CD4-positive, alpha-beta T cell treated with Interleukin-10 for 1 hour (primary cell): Measurements from ENCODE around the gene ARPIN.
"Not testable (repeated sequence)": the region's sequence is repeated elsewhere in the genome, so short reads cannot be mapped to it uniquely, and the experiment has no call there.

Experiments
- DNase-seq: peaks from one replicate; pipeline ENCODE4 v3.0.0-alpha.2; 2020

ARPIN gene

DNA sequence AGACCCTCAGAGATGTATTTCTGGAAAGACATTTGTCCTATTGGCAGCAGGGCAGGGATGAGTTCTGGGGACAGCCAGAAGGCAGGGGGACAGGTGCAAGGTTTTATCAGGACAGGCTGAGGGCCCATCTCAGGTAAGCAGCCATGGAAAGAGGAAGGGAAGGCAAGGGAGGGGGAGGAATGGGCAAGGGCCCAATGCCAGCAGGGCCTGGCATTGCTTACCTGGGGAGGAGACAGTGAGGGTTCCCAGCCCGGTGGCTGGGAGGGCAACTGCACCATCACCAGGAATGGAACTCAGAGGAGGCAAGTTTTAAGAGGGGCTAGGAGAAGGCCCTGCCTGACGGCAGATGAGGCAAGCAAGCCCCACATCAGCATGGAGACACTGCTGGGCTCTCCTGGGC is 3.1 kb downstream of the ARPIN start:
- no peak for DNase-seq

DNA sequence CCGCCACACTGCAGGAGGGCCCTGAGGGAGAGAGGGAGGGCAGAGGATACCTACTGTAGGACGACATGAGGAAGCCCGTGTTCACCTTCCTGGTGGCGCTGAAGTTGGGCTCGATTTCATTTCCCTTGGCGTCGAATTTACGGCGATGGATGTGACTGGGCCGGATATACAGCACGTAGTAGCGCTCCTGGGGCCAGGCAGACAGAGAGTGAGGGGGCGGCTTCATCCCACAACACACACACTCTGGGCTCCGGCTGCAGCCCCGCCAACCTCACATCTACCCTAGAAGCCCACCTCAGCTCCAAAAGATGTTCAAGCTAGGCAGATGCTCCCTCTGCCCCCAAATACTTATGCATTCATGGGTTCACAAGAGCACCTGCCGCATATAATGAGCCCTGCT is 4.5 kb downstream of the ARPIN start:
- DNase-seq, result no peak

DNA sequence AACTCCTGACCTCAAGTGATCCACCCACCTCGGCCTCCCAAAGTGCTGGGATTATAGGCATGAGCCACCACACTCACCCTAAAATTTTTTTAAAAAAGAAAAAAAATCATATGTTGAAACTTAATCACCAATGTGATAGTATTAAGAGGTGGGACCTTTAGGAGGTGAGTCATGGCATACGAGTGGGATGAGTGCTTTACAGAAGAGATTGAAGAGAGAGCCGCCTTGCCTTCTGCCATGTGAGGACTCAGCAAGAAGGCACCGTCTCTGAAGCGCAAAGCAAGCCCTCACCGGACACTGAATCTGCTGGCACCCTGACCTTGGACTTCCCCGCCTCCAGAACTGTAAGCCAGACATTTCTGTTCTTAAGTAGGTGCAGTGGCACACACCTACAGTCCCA is 5.5 kb downstream of the ARPIN start:
- no peak for DNase-seq

DNA sequence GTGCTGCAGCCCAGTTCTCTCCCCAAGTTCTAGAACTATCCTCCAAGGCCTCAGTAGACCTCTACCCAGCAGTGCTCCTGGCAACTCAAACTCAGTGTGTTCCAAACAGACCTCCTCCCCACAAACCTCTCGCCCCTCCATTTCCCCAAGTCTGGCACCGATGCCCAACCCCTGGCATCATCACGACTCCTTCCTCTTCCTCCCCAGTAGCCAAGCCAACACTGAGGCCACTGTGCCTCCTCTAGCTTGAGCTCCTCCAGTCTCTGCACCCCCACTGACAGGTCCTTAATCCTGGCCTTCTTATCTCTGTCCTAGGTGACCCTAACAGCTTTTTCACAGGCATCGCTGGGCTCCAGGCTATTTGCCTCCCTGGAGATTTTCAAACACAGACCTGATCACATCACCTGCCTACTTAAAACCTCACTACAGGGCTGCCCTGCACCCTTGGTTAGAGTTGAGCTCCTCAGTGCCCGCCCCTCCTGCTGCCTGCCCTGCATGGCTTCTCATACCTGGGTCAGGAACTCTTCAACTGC is 6.8 kb downstream of the ARPIN start:
- DNase-seq, result no peak

DNA sequence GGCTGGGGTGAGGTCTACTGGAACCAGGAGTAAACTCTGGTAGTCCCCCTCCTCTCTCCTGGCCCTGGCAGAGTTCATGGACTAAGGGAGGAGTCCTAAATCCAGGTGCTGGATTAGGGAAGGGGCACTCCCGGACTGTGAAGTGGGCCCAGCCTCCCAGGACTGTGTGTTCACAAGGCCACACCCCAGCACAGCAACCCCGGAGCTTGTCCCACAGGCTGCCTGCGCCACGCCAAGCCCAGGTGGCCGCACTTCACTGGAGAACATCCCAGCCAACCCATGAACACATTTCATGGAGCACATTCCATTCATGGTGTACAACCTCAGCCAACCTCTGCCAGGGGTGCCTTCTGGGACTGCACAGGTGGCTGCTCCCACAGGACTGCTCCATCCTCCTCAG is 8.2 kb downstream of the ARPIN start:
- DNase-seq, result no peak

DNA sequence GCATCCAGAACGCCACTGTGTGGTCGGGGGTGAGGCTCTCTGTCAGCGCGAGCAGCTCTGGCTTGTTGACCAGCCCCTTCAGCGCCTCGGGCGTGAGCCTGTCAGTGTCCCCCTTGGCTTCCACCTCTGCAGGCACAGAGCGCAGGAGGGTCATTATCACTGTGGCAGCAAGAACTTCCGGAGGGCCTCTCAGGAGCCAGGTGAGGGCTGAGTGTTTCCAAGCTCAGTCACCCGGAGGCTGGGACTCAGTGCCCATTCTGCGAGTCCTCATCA is 9.0 kb downstream of the ARPIN start:
- no peak for DNase-seq

DNA sequence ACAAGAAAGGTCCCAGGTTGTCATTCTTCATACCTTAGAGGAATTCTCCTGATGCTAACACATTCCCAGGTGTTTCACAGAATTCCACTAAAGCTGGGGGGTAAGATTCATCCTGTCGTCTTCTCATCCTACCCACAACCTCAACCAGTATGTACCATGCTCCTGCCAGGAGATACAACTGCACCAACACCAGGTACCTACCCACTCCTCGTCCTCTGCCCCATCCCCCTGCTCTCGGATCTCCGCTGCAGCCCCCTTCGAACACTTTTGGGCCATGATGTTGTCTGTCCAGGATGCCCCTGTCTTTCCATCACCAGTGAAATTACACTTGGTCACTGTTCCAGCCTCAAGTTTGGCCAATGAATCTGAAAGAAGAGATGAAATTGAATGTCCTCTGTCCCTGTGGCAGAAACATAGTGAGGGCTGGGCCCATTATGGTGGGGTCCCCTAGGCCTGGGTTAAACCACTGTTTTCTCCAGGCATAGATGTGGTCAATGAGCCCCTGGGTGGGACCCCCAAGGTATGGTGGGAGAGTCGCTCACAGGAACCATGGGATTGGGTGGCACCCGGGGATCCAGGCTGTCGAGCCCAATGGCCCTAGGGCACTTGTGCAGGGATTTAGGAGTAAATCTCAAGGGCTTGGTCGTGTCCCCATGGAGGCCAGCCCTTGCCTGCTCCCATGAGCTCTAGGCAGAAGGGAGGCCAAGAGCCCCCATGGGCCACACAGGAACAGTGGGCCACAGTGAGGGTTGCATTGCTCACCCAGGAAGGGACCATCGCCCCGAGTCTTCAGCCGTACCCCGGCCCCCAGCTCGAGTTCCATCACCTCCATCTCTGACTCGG is 9.5 kb downstream of the ARPIN start:
- no peak for DNase-seq

DNA sequence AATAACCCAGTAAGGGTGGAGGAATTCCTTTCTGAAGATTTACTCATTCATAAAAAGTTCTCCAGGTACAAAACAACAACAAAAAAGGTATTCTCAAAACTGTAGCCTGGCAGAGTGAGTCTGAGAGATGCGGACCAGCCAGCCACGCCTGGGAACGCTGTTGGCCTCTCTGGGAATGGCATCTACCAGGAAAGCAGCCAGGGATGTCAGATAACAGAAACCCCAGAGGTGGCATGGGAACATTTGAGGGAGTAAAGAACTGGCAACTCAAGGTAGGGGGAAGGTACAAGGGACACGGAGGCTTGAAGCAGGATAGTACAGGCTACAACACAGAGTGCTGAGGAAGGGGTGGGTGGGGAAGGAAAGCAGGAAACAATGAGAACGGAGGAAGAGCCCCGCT is 11.9 kb downstream of the ARPIN start:
- no peak for DNase-seq

DNA sequence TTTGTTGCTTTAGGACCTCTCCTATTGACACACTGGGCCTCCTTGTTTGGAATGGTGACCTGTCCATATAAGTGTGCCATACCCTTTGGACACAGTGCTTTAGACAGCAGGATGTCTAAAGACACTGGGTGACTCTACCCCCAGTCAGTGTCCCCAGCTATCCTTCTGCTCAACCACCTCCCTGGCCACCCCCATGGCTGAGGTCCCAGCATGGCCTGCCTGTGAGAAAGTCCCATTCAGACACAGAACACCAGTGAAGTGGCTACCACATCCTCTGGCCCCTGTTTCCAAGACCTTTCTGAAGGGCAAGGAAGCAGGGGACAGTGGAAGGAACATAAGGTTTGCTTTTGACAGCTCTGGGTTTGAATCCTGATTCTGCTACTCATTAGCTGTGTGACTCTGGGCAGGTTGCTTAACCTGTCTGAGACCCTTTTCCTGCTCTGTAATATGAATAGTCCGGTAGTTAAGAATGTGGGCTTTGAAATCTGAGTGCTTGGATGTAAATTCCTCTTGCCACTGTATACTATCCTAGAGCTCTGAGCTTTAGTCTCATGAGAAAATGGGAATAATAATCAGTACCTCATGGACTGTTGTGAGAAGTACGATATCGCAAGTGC is 12.7 kb downstream of the ARPIN start:
- DNase-seq, result no peak

DNA sequence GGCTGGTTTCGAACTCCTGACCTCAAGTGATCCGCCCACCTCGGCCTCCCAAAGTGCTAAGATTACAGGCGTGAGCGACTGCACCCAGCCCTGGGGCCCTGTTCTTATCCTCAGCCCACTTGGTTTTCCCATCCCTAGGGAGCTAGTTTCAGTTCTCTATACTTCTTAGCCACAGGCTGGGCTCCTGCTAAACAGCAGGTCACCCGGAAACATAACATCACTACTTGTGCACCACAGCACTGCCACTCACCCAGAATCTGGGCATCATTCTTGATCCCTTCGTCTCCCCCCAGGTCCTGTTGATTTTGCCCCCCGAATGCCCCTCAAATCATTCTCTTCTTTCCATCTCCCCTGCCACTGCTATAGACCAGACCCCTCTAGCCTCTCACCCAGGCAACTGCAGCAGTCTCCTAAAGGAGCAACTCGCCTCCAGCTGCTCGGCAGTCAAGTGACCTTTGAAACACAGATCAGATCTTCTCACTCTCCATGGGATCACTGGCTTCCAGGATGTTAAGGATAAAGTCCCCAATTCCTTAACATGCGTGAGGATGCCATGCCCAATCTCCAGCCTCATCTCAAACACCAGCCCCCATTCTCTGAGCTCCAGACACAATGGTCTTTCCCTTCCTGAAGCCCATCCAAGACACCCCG is 13.3 kb downstream of the ARPIN start:
- no peak for DNase-seq

DNA sequence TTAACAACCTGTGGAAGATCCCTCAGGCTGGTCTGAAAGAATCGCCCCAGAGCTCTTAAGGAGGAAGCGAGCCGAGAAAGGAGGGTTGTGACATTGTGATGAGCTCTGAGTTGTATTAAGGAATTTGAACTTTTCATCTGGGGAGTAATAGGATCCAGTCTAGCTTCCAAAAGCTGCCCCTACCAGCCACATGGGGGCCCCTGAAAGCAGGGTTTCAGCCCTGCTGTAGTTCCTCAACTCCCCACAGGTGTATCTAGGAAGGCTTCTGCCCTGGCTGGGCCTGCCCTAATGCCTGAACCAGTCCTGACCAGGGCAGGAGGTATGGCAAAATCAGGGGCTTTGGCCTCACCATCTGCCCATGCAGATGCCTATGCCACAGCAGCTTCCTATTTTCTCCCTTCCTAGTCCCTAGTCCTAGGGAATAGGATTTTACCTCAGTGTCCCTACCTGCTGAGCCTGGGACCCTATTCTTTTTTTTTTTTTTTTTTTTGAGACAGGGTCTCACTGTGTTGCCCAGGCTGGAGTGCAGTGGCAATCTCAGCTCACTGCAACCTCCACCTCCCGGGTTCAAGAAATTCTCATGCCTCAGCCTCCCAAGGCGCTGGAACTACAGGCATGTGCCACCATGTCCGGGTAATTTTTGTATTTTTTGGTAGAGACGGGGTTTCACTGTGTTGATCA is 14.0 kb downstream of the ARPIN start:
- DNase-seq, result peak; percentile 59

DNA sequence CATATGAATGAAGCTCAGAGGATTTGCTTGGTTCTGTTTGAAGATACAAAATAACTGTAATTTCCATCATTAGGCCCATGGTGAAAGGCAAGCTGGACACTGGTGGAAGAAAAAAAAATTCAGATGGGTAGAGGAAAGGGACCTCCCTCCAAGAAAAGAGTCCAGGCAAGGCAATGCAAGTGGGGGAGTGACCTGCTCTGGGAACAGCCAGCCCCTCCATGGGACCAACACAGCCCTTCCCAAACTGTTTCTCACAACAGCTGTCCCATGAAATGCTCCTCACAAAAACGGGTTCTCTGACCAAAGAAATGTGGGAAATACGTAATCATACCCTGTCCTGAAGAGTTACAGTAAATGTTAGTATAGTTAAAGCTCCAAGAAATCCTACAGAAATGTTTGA is 14.6 kb downstream of the ARPIN start:
- no peak for DNase-seq

DNA sequence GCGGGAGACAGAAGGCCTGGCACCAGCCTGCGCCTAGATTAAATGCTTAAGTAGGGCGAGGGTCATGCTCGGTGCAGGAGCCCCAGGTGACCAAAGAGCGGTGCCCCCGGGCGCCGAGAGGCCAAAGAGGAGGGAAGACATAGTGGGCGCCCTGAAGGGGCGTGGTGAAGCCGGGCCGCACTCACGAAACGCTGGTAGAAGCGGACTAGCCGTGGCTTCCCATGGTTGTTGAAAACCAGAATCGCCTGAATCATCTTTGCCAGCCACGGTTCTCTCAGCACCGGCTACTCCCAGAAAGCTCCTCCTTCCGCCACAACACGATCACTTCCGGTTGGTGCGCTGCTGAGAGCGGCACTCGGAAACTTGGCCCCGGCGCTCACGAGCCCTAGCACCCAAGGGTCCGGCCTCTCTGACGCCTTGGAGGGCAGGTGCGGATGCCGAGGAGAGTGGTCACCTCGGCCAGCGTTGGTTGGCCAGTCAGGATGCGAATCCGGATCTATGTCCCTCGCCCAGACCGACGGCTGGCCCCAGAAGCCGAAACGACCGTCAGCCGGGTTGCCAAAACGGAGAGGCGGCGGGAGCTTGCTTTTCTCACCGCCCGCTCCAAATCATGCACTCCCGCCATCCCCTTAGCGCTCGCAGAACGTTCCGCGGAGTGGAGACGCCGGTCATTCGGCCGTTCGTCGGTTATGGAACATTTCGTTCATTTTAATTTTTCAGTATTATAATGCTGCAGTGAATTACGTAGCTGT is 18.9 kb downstream of the ARPIN start, which contains the start of gene AP3S2:
AP3S2 (minus strand) TSS at position 299 of the 752 bp plus-strand sequence; CDS start at position 254, 45 bp downstream.
- DNase-seq, result peak; percentile 90

DNA sequence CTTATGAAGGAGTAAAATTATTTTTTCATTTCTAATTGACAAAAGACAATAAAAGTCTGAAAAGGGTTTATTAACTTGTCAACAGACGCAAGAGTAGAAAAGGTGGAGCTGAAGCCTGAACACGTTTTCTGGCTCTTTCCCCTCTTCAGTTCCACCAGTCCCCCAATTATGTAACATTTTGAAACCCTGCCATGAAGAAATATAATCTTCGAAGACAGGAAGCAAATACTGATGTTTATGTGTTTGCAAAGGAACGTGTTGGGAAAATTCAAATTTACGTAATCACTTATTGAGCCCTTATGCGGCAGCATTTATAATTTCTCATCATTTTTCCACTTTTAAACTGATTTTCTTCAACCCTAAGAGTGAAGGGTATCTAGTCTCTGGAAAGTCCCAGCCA is 19.7 kb downstream of the ARPIN start:
- no peak for DNase-seq

DNA sequence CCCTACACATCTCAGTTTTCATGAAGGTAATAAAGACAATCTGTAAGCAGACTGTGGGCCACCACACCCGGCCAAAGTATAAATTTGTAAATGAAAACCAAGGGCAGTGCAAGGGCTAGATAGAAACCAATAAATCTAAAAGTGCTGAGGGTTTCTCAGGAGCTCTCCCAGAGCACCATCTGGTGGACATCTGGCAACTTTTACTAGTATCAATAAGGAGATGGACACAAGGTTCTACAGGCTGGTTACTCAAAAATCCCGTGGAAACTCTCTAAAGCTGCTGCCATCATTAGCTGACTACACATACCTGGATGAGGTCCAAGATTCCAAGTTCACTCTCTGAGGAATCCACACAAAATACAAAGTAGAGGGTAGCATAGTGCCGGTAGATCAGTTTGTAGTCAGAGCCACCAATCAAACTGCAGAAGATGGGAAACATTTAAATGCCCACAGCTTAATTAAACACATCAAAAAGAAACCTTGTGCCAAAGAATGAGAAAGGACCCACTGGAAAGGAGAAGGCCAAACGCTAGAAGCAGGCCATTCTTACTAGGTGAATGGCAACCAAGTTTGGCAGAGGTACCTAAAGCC is 24.4 kb downstream of the ARPIN start:
- no peak for DNase-seq

DNA sequence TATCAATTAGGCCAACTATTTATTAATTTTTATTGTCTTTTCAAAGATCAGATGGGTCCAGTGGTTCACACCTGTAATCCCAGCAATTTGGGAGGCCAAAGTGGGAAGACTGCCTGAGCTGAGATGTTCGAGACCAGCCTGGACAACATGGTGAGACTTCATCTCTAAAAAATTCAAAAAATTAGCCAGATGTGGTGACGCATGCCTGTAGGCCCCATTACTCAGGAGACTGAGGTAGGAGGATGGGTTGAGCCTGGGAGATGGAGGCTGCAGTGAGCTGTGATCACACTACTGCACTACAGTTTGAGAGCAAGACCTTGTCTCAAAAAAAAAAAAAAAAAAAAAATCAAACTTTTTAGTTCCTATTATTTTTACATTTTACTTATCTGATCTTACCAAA is 27.1 kb downstream of the ARPIN start:
- no peak for DNase-seq

DNA sequence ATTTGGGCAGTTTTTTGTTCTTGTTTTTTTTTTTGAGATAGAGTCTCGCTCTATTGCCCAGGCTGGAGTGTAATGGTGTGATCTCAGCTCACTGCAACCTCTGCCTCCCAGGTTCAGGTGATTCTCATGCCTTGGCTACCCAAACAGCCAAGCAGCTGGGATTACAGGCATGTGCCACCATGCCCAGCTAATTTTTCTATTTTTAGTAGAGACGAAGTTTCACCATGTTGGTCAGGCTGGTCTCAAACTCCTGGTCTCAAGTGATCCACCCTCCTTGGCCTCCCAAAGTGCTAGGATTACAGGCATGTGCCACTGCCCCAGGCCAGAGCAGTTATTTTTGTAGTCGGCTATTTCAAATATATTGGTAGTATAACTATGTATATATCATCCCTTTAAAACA is 27.6 kb downstream of the ARPIN start:
- not testable (repeated sequence) for DNase-seq

DNA sequence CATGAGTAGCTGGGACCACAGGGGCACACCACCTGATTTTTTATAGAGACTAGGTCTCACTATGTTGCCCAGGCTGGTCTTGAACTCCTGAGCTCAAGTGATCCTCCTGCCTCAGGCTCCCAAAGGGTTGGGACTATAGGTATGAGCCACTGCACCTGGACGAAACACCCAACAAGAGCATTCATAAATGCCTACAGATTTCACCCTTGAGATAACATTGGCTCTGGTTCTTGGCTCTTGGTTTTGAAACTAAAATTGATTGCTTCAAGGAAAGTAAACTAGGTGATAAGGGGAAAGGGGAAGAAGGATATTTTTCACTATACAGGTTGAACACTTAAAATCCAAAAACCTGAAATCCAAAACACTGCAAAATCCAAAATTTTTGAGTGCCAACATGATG is 29.2 kb downstream of the ARPIN start:
- DNase-seq, result no peak

DNA sequence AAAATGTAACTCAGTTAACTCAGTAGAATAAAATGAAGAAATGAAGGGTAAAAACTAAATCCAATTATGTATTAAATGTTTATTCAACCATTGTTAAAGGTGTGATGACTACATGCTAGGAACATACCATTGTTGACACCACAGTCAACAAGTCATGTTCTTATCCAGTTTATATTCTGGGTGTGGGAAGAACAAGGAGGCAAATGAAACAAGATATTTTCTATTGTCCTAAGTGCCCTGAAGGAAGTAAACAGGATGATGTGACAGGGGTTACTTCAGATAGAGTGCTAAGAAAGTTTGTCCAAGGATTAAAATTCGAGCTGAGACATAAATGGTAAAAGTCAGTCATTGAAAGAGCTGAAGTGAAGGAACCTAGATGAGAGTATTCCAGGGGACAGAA is 32.0 kb downstream of the ARPIN start:
- DNase-seq, result no peak

DNA sequence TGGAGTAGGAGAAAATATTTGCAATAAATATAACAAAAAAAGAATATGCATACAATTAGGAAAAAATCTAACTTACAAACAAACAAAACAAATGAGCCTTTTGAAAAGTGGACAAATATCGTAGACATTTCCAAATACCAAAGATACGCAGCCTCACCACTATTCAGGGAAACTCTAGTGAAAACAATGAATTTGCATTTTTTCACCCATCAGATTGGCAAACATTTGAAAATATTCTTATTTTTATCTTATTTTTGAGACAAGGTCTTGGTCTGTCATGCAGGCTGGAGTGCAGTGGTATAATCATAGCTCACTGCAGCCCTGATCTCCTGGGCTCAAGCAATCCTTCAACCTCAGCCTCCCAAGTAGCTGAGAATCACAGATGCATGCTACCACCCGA is 34.4 kb downstream of the ARPIN start:
- DNase-seq, result no peak

DNA sequence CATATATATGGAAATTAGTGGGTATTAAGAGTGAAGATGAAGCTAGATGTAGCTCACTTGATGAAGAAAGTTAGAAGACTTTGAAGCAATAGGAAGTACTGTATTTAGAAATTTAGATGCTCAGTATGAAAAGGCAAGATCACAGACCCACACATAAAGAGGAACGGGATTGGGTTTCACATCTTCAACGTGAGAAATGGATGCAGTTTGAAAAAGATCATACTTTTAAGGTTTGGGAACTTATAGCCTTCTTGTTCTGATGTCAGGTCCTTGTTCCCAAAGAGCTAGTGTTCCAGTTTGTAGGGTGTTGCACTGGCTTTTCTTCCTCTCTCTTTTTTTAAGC is 35.7 kb downstream of the ARPIN start:
- no peak for DNase-seq

DNA sequence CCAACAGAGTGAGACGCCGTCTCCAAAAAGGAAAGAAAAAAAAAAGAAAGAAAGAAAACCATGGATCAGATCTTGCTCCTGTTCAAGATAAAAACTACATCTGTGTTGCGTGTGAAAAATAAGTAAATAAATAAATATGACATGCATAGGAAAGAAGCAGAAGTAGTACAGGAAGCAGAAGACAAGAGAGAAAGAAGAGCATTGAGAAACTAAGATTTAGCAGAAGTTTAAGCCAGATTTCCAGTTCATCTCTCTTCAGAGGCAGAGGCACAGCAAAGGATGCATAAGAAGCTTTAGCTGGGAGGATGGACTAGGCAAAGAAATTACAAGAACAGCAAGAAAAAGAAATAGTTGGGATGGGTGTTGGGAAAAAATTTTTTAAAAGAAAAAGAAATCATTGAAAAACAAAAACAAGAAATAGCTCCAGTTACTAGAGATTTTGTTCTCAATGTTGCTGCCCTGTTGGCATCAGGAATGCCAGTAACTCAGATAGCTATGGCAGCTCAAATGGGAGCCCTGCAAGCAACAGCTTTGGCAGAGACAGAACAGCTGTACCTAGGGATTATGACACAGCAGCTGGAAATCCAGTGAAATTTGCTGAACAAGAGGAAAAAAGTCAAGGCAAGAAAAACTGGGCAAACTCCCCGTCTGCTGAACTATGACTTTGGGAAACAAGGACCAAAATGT is 36.2 kb downstream of the ARPIN start:
- DNase-seq, result no peak
